GM18861 (cell line): ENCODE measurements around the gene PRSS1.

Experiments used
- ATAC-seq: cut with Tn5 transposase; IDR thresholded peaks from one replicate; pipeline ENCODE4 v1.9.1; 2021; ENCODE audit not compliant: unreplicated experiment

Gene PRSS1

DNA sequence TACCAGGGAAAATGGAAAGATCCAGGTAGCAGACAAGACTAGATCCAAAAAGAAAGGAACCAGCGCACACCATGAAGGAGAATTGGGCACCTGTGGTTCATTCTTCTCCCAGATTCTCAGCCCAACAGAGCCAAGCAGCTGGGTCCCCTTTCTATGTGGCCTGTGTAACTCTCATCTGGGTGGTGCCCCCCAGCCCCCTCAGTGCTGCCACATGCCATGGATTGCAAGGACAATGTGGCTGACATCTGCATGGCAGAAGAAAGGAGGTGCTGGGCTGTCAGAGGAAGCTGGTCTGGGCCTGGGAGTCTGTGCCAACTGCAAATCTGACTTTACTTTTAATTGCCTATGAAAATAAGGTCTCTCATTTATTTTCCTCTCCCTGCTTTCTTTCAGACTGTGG lies 42.9 kb downstream of the PRSS1 start:
- ATAC-seq: no peak

- no peak for ATAC-seq
Observed at GRCh38 chr7:142792593-142792992, 43.3 kb downstream of the PRSS1 start.

GRCh38 chr7:142793156-142793555 lies 43.9 kb downstream of the PRSS1 start:
- ATAC-seq: no peak

- ATAC-seq: no peak
Observed at GRCh38 chr7:142795339-142795863, 46.1 kb downstream of the PRSS1 start.

- no peak for ATAC-seq
Observed at GRCh38 chr7:142796001-142796500, 46.8 kb downstream of the PRSS1 start.

DNA sequence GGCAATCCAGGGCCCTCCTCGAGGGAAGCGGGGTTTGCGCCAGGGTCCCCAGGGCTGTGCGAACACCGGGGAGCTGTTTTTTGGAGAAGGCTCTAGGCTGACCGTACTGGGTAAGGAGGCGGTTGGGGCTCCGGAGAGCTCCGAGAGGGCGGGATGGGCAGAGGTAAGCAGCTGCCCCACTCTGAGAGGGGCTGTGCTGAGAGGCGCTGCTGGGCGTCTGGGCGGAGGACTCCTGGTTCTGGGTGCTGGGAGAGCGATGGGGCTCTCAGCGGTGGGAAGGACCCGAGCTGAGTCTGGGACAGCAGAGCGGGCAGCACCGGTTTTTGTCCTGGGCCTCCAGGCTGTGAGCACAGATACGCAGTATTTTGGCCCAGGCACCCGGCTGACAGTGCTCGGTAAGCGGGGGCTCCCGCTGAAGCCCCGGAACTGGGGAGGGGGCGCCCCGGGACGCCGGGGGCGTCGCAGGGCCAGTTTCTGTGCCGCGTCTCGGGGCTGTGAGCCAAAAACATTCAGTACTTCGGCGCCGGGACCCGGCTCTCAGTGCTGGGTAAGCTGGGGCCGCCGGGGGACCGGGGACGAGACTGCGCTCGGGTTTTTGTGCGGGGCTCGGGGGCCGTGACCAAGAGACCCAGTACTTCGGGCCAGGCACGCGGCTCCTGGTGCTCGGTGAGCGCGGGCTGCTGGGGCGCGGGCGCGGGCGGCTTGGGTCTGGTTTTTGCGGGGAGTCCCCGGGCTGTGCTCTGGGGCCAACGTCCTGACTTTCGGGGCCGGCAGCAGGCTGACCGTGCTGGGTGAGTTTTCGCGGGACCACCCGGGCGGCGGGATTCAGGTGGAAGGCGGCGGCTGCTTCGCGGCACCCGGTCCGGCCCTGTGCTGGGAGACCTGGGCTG lies 47.5 kb downstream of the PRSS1 start:
- ATAC-seq: no peak

DNA sequence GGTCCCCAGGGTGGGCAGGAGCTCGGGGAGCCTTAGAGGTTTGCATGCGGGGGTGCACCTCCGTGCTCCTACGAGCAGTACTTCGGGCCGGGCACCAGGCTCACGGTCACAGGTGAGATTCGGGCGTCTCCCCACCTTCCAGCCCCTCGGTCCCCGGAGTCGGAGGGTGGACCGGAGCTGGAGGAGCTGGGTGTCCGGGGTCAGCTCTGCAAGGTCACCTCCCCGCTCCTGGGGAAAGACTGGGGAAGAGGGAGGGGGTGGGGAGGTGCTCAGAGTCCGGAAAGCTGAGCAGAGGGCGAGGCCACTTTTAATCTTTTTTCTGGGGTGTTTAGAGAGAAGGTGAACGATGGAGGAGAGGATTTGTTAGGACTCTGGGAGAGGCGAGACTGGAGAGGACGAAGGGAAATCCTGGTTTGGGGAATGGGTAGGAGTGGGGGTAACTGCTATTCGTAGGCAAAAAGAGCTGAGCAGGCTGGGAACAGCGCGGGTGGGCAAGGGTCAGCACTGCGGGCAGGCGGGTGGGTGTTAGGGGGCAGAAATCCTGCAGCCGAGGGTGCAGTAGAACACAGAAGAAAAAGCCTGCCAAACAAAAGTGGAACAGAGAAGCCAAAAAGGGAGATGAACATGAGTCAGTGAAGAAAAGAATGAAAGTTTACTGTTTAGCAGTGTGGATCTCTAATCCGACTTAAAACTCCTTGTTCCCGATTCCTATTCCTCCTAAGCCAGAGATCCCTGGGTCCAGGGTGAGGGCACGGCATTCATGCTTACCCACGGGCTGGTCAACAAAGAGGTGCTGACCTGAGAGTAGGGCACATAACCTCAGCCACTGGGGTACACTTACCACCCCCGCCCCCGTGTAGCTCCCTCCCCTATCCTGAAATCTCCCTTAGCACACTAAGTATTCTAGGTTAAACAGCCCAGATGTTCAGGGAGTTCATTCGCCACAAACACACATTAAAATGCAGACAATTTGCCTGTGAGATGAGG lies 48.4 kb downstream of the PRSS1 start:
- no peak for ATAC-seq

GRCh38 chr7:142798451-142799436 lies 49.5 kb downstream of the PRSS1 start:
- ATAC-seq: no peak

DNA sequence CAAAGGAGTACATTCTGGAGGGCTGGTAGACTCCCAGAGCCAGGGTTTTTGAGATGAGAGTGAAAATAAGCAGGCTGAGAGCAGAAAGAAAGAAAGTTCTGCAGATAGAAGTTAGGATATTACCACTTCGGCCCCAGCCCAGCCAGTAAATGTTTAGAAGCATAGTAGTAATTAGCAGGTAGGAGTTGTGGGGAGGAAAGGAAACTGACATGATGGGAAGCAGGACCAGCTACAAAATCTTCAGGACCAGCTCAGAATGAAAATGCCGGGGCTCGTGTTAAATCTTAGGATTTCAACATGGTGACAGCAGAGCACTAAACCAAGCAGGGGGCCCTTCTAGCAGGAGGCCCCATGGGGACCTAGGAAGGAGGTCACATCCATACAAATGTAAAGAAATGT lies 50.2 kb downstream of the PRSS1 start:
- ATAC-seq: no peak

GRCh38 chr7:142800088-142800487 lies 50.8 kb downstream of the PRSS1 start:
- no peak for ATAC-seq

GRCh38 chr7:142800699-142801260 lies 51.5 kb downstream of the PRSS1 start:
- no peak for ATAC-seq

GRCh38 chr7:142801601-142802295 lies 52.5 kb downstream of the PRSS1 start:
- no peak for ATAC-seq

- no peak for ATAC-seq
Observed at GRCh38 chr7:142802301-142802700, 53.0 kb downstream of the PRSS1 start.
